Stomach smooth muscle (tissue), 2 donors: ENCODE results near the gene NUMBL.
"Not testable (repeated sequence)": the region's sequence is repeated elsewhere in the genome, so short reads cannot be mapped to it uniquely, and the experiment has no call there.

Source experiments
- H3K27ac ChIP-seq: one replicate; pipeline ENCODE4 v1.7.0; 2013; ENCODE audit warnings: mild to moderate bottlenecking, low read length, inconsistent platforms
- H3K27me3 ChIP-seq, 2 donors: one replicate each; pipeline ENCODE4 v1.7.0; 2013; ENCODE audit warnings: low read length in 2 of 2; ENCODE audit not compliant: insufficient read depth in 2 of 2, control insufficient read depth in 1 of 2
- H3K36me3 ChIP-seq, 2 donors: one replicate each; pipeline ENCODE4 v1.7.0; 2013; ENCODE audit warnings: low read length in 2 of 2; ENCODE audit not compliant: control insufficient read depth in 2 of 2, insufficient read depth in 2 of 2
- H3K4me1 ChIP-seq: one replicate; pipeline ENCODE4 v1.7.0; 2013; ENCODE audit warnings: low read length; ENCODE audit not compliant: control insufficient read depth, insufficient read depth
- H3K4me3 ChIP-seq, 2 donors: one replicate each; pipeline ENCODE4 v1.7.0; 2013; ENCODE audit warnings: low read length in 2 of 2
- H3K9ac ChIP-seq, 2 donors: one replicate each; pipeline ENCODE4 v1.7.0; 2013; ENCODE audit warnings: low read length in 2 of 2, mild to moderate bottlenecking in 1 of 2
- H3K9me3 ChIP-seq, 2 donors: one replicate each; pipeline ENCODE4 v1.7.0; 2013; ENCODE audit warnings: low read length in 2 of 2; ENCODE audit not compliant: control insufficient read depth in 2 of 2
- donor health status: healthy.
- donor health status: Pancreatic carcinoma.

The NUMBL gene

GRCh38 chr19:40663695-40664692 is 26.5 kb downstream of the NUMBL start:
- H3K4me3 ChIP-seq: peak overlapping the region; percentile 69 to 76
- H3K27ac ChIP-seq: peak overlapping the region; percentile 70
- H3K36me3 ChIP-seq: peaks cover 3 to 6% of the 10 kb centered on the region in 2 donors
- no peaks in the 10 kb centered on the region for H3K27me3 ChIP-seq
- peak overlapping the region; percentile 53 to 66 for H3K9ac ChIP-seq
- no peaks in the 10 kb centered on the region for H3K9me3 ChIP-seq
- H3K4me1 ChIP-seq: peaks cover 14% of the 10 kb centered on the region

DNA sequence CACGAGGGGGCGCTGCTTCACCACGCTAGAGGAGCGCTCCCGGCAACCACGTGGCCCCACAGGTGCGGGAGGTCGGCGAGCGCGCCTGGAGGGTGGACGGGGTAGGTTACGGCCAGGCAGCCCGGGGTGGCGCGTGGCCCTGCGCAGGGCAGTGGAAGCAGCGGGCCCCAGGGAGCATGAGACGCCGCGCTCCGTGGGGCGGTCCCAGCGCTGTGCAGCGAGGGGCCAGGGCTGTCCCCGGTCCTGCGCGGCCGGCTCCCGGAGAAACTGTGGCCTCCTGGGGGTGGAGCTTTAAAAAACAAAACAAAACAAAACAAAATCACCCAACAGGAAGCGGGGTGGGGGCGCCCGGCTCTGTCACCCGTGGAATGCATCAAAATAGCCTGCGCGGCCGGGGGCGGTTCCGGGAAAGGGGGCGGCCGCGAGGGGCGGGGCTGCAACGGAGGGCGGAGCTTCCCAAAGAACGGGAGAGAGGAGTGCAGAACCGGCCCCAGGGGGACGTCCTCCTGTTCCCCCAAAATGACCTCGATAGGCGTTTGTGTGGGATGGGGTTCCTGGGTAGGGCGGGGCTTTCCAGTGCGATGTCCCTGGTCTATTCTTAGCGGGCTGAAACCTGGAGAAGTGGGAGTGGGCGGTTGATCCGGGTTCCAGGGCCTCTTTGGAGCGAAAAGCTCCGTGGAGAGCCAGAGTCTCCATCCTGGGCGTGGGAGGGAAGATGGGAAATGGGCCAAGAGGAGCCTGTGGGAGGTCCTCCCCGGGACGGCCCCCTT is 27.3 kb downstream of the NUMBL start:
- H3K4me3 ChIP-seq: peak overlapping the region; percentile 69 to 76
- peaks cover 14% of the 10 kb centered on the region for H3K4me1 ChIP-seq
- no peaks in the 10 kb centered on the region for H3K9me3 ChIP-seq
- peak overlapping the region; percentile 70 for H3K27ac ChIP-seq
- H3K9ac ChIP-seq: peak overlapping the region; percentile 53 to 66
- H3K36me3 ChIP-seq: peaks cover 0 to 2% of the 10 kb centered on the region in 2 donors
- H3K27me3 ChIP-seq: no peaks in the 10 kb centered on the region

DNA sequence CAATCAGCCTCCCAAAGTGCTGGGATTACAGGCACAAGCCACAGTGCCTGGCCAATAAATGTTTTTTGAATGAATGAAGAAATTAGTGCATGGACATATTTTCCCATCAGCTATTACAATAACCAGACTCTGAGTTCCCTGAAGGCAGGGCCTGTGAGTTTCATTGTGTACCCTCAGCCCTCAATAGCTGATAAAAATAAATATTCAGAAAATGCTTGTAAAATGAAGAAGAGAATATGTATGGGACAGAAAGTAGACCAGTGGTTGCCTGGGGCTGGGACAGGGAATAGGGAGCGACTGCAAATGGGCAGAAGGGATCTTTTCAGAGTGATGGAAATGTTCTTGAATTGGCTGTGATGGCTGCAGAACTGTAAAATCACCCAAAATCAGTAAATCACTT is 28.8 kb downstream of the NUMBL start:
- no peaks in the 10 kb centered on the region for H3K9me3 ChIP-seq
- no peaks in the 10 kb centered on the region for H3K27me3 ChIP-seq
- no peaks in the 10 kb centered on the region for H3K36me3 ChIP-seq
- H3K27ac ChIP-seq: no peak overlapping the region
- H3K9ac ChIP-seq: no peak overlapping the region
- peaks cover 14% of the 10 kb centered on the region for H3K4me1 ChIP-seq
- H3K4me3 ChIP-seq: no peak overlapping the region

- H3K9me3 ChIP-seq: no peaks in the 10 kb centered on the region
- no peaks in the 10 kb centered on the region for H3K36me3 ChIP-seq
- H3K27me3 ChIP-seq: no peaks in the 10 kb centered on the region
- peaks cover 14% of the 10 kb centered on the region for H3K4me1 ChIP-seq
- H3K9ac ChIP-seq: no peak overlapping the region
- no peak overlapping the region for H3K27ac ChIP-seq
- H3K4me3 ChIP-seq: no peak overlapping the region
Observed at GRCh38 chr19:40659566-40659965, 30.9 kb downstream of the NUMBL start.

- Histone ChIP-seq H3K9me3 (no peaks in the 10 kb centered on the region), H3K4me3 (no peak overlapping the region), H3K27ac (no peak overlapping the region), H3K9ac (no peak overlapping the region), H3K4me1 (peaks cover 14% of the 10 kb centered on the region), H3K36me3 (no peaks in the 10 kb centered on the region), H3K27me3 (no peaks in the 10 kb centered on the region)
Observed at GRCh38 chr19:40659116-40659515, 31.3 kb downstream of the NUMBL start.

DNA sequence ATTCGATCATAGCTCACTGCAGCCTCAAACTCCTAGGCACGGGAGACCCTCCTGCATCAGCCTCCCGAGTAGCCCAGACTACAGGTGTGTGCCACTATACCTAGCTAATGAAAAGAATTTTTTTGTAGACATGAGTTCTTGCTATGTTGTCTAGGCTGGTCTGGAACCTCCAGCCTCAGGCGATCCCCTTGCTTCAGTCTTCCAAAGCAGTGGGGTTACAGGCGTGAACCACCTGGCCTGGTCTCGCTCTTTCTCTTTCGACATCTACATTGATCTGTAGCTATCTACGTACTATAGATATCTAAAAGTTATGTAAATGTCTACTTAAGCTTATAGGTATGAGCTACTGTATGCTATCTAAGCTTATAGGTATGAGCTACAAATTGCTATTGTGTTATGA is 32.4 kb downstream of the NUMBL start:
- H3K36me3 ChIP-seq: no peaks in the 10 kb centered on the region
- no peak overlapping the region for H3K9ac ChIP-seq
- no peak overlapping the region for H3K4me3 ChIP-seq
- H3K27me3 ChIP-seq: no peaks in the 10 kb centered on the region
- H3K9me3 ChIP-seq: no peaks in the 10 kb centered on the region
- peaks cover 4% of the 10 kb centered on the region for H3K4me1 ChIP-seq
- no peak overlapping the region for H3K27ac ChIP-seq

- H3K27ac ChIP-seq, H3K4me1 ChIP-seq, H3K9me3 ChIP-seq, H3K4me3 ChIP-seq, H3K36me3 ChIP-seq, H3K27me3 ChIP-seq, H3K9ac ChIP-seq: not testable (repeated sequence)
Observed at GRCh38 chr19:40655684-40656083, 34.8 kb downstream of the NUMBL start.

DNA sequence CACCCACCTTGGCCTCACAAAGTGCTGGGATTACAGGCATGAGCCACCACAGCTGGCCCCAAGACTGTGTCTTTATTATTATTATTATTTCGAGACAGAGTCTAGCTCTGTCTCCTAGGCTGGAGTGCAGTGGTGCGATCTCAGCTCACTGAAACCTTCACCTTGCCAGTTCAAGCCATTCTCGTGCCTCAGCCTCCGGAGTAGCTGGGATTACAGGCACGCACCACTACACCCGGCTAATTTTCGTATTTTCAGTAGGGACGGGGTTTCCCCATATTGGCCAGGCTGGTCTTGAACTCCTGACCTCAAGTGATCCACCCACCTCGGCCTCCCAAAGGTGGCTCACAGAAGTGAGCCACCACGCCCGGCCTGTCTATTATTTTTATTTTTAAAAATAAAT is 38.1 kb downstream of the NUMBL start:
- H3K4me1 ChIP-seq: peaks cover 10% of the 10 kb centered on the region
- not testable (repeated sequence) for H3K36me3 ChIP-seq, H3K9me3 ChIP-seq, H3K4me3 ChIP-seq, H3K27me3 ChIP-seq, H3K27ac ChIP-seq, H3K9ac ChIP-seq

- Histone ChIP-seq H3K36me3 (no peaks in the 10 kb centered on the region), H3K27me3 (no peaks in the 10 kb centered on the region), H3K4me3 (no peak overlapping the region), H3K9me3 (no peaks in the 10 kb centered on the region), H3K4me1 (peaks cover 15% of the 10 kb centered on the region), H3K9ac (no peak overlapping the region), H3K27ac (peak overlapping the region; percentile 71)
Observed at GRCh38 chr19:40650749-40651305, 39.6 kb downstream of the NUMBL start.

- H3K9ac ChIP-seq, H3K4me3 ChIP-seq, H3K36me3 ChIP-seq, H3K9me3 ChIP-seq, H3K27me3 ChIP-seq: not testable (repeated sequence)
- H3K27ac ChIP-seq: peak overlapping the region; percentile 71
- peaks cover 21% of the 10 kb centered on the region for H3K4me1 ChIP-seq
Observed at GRCh38 chr19:40649903-40650675, 40.4 kb downstream of the NUMBL start.
